GM10266 (cell line): ENCODE results near the gene ACVR1.

Experiments
- DNase-seq: peaks from one replicate; pipeline ENCODE4 v3.0.0; 2012; ENCODE audit errors: extremely low spot score
- TF ChIP-seq, protein P1 (sequence below): IDR thresholded peaks from 2 replicates; pipeline ENCODE4 v1.5.1; 2012; ENCODE audit warnings: mild to moderate bottlenecking, low read depth; ENCODE audit not compliant: control insufficient read depth, insufficient read depth; ENCODE audit errors: missing control alignments

The ACVR1 gene

DNA sequence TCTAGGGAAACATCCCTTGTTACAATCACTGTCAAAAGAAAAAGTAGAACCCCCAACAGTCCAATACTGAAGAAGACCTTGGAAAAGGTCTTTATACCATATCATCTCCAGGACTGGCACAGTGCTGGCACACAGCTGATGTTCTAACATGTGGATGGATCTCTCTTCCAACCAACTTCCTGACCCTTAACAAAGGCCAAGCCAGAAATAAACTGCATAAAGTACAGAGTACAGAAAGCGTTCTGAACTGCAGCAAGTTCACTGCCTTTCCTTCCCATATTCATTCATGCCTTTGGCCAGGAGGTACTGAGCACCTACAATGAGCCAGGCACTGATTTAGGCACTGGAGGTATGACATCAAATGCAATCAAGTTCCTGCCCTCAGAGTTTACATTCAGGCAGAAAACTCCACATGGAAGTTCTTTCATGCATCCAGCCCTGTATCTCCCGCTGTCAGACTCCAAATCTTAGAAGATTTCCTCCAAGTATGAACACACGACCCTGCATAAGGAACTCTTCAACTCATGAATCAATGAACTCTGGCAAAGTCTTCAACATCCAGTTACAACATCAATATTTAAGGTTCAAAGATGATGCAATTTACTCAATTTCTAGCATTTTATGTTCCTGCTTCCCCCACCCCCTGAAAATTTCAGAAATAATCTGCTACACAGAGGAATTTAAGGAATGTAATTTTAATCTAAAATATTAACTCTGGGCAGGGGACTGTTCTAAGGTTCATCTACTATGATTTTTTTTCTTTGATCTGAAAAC lies 33.8 kb downstream of the ACVR1 start:
- DNase-seq, result no peak
- TF ChIP-seq, protein P1, sequence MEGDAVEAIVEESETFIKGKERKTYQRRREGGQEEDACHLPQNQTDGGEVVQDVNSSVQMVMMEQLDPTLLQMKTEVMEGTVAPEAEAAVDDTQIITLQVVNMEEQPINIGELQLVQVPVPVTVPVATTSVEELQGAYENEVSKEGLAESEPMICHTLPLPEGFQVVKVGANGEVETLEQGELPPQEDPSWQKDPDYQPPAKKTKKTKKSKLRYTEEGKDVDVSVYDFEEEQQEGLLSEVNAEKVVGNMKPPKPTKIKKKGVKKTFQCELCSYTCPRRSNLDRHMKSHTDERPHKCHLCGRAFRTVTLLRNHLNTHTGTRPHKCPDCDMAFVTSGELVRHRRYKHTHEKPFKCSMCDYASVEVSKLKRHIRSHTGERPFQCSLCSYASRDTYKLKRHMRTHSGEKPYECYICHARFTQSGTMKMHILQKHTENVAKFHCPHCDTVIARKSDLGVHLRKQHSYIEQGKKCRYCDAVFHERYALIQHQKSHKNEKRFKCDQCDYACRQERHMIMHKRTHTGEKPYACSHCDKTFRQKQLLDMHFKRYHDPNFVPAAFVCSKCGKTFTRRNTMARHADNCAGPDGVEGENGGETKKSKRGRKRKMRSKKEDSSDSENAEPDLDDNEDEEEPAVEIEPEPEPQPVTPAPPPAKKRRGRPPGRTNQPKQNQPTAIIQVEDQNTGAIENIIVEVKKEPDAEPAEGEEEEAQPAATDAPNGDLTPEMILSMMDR, result no peak

DNA sequence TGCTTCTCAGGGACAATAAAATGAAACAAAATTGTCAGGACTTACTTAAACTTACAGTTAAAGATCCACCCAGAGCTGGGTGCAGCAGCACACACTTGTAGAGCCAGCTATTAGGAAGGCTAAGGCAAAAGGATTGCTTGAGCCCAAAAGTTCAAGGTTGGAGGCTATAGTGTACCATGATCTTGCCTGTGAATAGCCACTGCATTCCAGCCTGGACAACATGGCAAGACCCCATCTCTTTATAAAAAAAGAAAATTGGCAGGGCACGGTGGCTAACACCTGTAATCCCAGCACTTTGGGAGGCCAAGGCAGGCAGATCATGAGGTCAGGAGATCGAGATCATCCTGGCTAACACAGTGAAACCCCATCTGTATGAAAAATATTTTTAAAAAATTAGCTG lies 34.6 kb downstream of the ACVR1 start:
- TF ChIP-seq, protein P1, result no peak
- no peak for DNase-seq

DNA sequence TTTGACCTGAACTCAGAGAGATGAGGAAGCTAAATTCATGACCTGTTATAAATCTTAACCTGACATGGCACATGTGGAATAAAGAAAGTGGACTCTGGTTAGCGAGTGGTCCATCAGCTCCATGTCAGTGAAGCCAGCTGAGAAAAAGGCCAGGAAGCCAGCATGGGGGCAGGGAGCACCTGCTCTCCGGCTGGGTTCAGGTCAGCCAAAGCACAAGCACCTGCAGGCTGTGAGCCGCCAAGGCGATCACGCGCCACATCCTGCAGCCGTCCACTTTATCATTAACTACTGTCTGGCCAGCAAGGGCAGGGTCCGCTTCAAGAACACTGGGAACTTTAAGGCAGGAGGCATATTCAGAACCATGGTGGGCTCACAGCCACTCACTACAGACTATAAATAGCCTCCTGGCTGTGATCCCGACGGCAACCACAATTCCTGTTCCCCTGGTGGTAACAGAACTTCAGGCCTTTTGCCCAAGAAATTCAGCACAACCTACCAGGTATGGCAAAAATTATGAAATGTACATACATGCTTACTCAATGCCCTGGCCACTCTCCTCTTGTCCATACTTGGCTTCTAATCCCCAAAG lies 35.5 kb downstream of the ACVR1 start:
- DNase-seq, result no peak
- TF ChIP-seq, protein P1, result no peak

DNA sequence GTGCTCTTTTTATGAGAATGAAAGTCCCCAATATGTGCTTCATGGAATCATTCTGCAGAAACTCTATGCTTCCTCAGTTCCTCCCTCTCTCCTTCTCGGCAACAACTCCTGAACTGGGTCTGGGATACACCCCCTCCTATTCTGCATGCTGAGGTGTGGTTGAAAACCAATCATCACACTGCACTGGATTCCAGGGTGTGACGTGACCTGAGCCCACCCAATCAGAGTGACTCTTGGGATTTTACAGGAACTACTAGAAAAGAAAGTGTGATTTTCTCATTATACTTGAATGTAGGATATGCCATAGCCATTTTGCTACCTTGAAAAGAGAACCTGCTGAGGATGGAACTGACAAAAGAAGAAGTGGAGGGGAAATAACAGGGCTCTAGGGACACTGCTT lies 36.3 kb downstream of the ACVR1 start:
- TF ChIP-seq, protein P1, result no peak
- no peak for DNase-seq

DNA sequence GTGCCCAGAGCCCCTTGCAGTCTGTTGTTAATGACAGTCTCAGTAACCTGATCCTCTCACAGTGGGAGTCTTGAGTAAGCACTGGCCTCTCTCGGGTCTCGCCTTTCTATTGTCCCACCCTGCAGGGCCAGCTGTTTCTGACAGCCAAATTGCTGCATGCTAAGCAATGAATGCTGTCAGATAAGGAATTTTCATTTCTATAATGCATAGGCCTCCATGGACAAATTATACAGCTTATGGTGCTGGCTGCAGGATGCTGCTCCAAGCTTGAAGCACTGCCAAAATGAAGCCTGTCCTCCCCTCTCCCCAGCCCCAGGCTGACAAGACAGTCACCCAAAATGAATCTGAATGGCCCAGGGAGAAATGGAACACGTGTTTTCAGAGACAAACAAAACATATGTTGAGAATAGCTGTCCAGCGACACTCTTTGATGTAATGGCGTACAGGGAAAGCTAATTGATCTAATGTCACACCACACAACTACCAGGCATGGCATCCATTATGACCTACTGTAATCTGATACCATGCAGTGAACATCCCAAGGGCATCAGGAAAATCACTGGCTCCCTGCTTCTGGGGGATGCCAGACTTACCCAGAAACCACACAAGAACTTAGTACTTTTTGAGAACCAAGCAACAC lies 36.8 kb downstream of the ACVR1 start:
- TF ChIP-seq, protein P1, result no peak
- DNase-seq, result no peak

DNA sequence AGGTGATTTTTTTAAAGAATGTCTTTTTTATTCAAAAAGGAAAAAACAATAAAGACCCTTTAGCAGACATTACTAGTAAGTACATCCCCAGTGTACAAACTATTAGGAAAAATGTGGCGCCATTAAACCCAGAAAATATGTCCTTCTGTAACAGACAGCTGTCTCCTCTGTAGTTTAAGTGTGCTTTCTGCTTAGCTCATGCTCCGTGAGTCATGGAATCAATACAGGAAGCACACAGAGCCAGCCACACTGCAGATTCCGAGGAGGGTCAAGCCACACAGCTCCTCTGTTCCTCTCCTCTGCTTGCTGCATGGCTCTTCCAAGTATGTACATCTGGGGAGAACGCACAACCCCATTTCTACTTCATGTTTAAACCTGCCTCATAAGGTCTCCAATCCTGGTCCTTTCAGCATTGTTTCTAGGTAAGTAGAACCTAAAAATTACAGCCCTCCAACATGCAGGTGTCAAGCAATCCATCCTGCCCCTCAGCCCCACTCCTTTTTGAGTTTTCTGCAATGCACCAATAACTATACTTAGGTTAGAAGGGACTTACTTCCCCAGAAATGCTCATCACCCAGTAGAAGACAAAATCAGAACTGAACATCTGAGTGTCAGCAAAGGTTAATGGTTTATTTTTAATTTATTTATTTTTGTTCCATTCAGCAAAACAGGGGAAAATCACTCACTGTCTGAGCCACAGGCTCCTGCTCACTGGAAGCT lies 37.5 kb downstream of the ACVR1 start:
- TF ChIP-seq, protein P1, result no peak
- no peak for DNase-seq
